Thymus (tissue), 14 donors: ENCODE results near the gene KIF20A. TPM values are rescaled to one million over a fixed set of nuclear protein-coding genes. Genes with fewer than 3 reads are reported as not detected.
"Not testable (repeated sequence)": the region's sequence is repeated elsewhere in the genome, so short reads cannot be mapped to it uniquely, and the experiment has no call there.

ENCODE experiments used
- DNase-seq, 9 donors: peaks; one replicate each; pipeline ENCODE4 v3.0.0-alpha.2; 2013; ENCODE audit warnings: low spot score in 9 of 9, low read depth in 6 of 9, missing footprints in 1 of 9
- H3K27ac ChIP-seq, 2 donors: one replicate each; pipeline ENCODE4 v1.5.1; 2013; ENCODE audit warnings: control low read depth in 1 of 2, low read depth in 1 of 2, low read length in 1 of 2, mild to moderate bottlenecking in 1 of 2, moderate library complexity in 1 of 2
- H3K27me3 ChIP-seq, 2 donors: one replicate each; pipeline ENCODE4 v1.5.1; 2013; ENCODE audit warnings: low read length in 1 of 2; ENCODE audit not compliant: control insufficient read depth in 2 of 2, insufficient read depth in 1 of 2
- H3K36me3 ChIP-seq, 2 donors: one replicate each; pipeline ENCODE4 v1.5.1; 2013; ENCODE audit warnings: low read length in 1 of 2, mild to moderate bottlenecking in 1 of 2, moderate library complexity in 1 of 2; ENCODE audit not compliant: control insufficient read depth in 2 of 2, insufficient read depth in 2 of 2
- H3K4me1 ChIP-seq, 2 donors: one replicate each; pipeline ENCODE4 v1.5.1; 2013; ENCODE audit warnings: low read length in 2 of 2; ENCODE audit not compliant: control insufficient read depth in 2 of 2, insufficient read depth in 2 of 2
- H3K4me3 ChIP-seq, 2 donors: one replicate each; pipeline ENCODE4 v1.5.1; 2013; ENCODE audit warnings: low read length in 2 of 2, control low read depth in 1 of 2, mild to moderate bottlenecking in 1 of 2
- H3K9me3 ChIP-seq, 2 donors: one replicate each; pipeline ENCODE4 v1.5.1; 2013; ENCODE audit warnings: low read length in 1 of 2, mild to moderate bottlenecking in 1 of 2; ENCODE audit not compliant: control insufficient read depth in 2 of 2, insufficient read depth in 1 of 2
- WGBS: extraction: QIAGEN DNeasy Blood & Tissue Kit; methylation state at CpG from one replicate; pipeline ENCODE4 v1.1.7; 2013; 5-methylcytosine and 5-hydroxymethylcytosine counted together
- long read RNA-seq, 10 donors: transcript quantifications; one replicate each; lab custom pipeline, GENCODE V29; 2026
- polyA plus RNA-seq: library from polyadenylated mRNA; stranded (reverse); fragments of 200-250 nt; gene quantifications from one replicate; pipeline ENCODE4 v1.2.3, GENCODE V29; 2013
- total RNA-seq: library from RNA; stranded (reverse); fragments of 120-200 nt; gene quantifications from one replicate; pipeline ENCODE4 v1.2.4, GENCODE V29; 2013
- donor health status: healthy.

The KIF20A gene
- 40.0 TPM for total RNA-seq
- polyA plus RNA-seq, result 3.7 TPM
- long read RNA-seq, donor 1, partial matches to known transcripts, result 0 of 1 reads
- long read RNA-seq, donor 1, other reads (novel, unspliced or antisense), result 0 of 1 reads
- long read RNA-seq, donor 2, result 0 reads
- long read RNA-seq, donor 3, transcript KIF20A-201 (19 exons, 3,201 nt), result major isoform, 7 of 8 reads
- long read RNA-seq, donor 3, partial matches to known transcripts, result 0 of 8 reads
- long read RNA-seq, donor 3, other reads (novel, unspliced or antisense), result 0 of 8 reads
- long read RNA-seq, donor 4, transcript KIF20A-201 (19 exons, 3,201 nt), result major isoform, 5 of 11 reads
- long read RNA-seq, donor 4, partial matches to known transcripts, result 0 of 11 reads
- long read RNA-seq, donor 4, other reads (novel, unspliced or antisense), result 6 of 11 reads
- long read RNA-seq, donor 5, transcript KIF20A-201 (19 exons, 3,201 nt), result major isoform, 8 of 124 reads
- long read RNA-seq, donor 5, partial matches to known transcripts, result 116 of 124 reads
- long read RNA-seq, donor 5, other reads (novel, unspliced or antisense), result 0 of 124 reads
- long read RNA-seq, donor 6, transcript KIF20A-201 (19 exons, 3,201 nt), result major isoform, 6 of 54 reads
- long read RNA-seq, donor 6, partial matches to known transcripts, result 48 of 54 reads
- long read RNA-seq, donor 6, other reads (novel, unspliced or antisense), result 0 of 54 reads
- long read RNA-seq, donor 7, transcript KIF20A-201 (19 exons, 3,201 nt), result major isoform, 14 of 19 reads
- long read RNA-seq, donor 7, partial matches to known transcripts, result 5 of 19 reads
- long read RNA-seq, donor 7, other reads (novel, unspliced or antisense), result 0 of 19 reads
- long read RNA-seq, donor 8, partial matches to known transcripts, result 0 of 2 reads
- long read RNA-seq, donor 8, other reads (novel, unspliced or antisense), result 0 of 2 reads
- long read RNA-seq, donor 9, partial matches to known transcripts, result 0 of 3 reads
- long read RNA-seq, donor 9, other reads (novel, unspliced or antisense), result 0 of 3 reads
- long read RNA-seq, donor 10, partial matches to known transcripts, result 37 of 46 reads
- long read RNA-seq, donor 10, other reads (novel, unspliced or antisense), result 7 of 46 reads

DNA sequence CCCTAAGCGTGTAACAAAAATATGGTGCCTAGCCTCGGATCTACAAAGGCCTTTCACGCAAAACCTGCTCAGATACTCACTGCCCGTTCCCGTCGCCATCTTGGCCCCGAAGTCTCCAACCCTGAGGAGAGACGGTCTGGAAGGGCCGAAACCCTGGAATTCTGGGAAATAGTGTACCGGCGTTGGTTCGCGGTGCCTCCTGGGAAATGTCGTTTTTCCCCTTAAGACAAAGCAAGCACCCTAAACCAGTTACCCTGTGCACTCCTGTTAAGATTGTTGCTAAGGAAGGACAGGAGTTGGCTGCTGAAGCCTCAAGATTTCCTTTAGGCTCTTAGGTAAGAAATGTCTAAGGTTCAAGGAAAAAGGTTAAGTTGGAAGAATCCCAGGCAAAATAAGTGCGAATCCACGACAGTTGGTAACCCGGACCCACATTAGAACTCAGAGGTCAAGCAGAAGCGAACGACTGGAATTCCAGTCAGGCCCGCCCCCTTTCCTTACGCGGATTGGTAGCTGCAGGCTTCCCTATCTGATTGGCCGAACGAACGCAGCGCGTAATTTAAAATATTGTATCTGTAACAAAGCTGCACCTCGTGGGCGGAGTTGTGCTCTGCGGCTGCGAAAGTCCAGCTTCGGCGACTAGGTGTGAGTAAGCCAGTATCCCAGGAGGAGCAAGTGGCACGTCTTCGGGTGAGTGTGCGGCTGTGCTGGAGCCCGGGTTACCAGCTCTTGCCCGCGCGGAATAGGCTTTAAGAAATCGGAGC is at the start of gene KIF20A, which contains the start of gene BRD8:
TSS of gene KIF20A (plus strand) at position 597 of the 761 bp plus-strand sequence. CDS start 569 bp downstream, outside the sequence.
TSS of gene BRD8 (minus strand) at position 115 of the 761 bp plus-strand sequence. CDS start at position 99, 16 bp downstream.
- no peaks in the 10 kb centered on the region for H3K9me3 ChIP-seq
- peak; percentile 86 to 97 (median 93) for DNase-seq
- H3K27ac ChIP-seq, result peak within 1 kb of the TSS; percentile 87 to 97
- H3K27me3 ChIP-seq, result no peaks in the 10 kb centered on the region
- H3K4me3 ChIP-seq, result peak within 1 kb of the TSS; percentile 69 to 75
- peaks cover 19 to 20% of the 10 kb centered on the region in 2 donors for H3K4me1 ChIP-seq
- H3K36me3 ChIP-seq, result peaks cover 28 to 58% of the 10 kb centered on the region in 2 donors
- under 1% methylated on average over 41 of the region's 41 CpGs for WGBS

DNA sequence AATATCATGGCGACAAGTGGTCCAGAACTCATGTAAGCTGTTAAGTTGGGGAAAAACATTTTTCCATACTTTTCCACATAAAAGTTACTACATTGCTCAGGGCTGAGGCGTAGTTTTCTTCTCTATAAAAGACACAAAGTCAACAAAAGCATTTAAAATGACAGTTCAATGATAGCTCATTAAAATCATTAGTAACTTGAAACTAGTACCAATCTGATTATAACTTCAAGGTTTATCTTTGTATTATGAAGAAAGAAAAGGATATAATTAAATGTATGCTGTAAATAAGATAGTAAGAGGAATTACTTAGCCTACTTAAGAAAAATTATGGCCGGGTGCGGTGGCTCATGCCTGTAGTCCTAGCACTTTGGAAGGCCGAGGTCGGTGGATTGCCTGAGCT is 49.6 kb upstream of the KIF20A start:
- Histone ChIP-seq H3K27ac (no peak overlapping the region), H3K4me3 (no peak overlapping the region), H3K36me3 (no peaks in the 10 kb centered on the region), H3K9me3 (no peaks in the 10 kb centered on the region), H3K4me1 (no peaks in the 10 kb centered on the region), H3K27me3 (peaks cover 0 to 2% of the 10 kb centered on the region in 2 donors)
- DNase-seq, result no peak
- WGBS, result 97% methylated on average over 6 of the region's 6 CpGs

DNA sequence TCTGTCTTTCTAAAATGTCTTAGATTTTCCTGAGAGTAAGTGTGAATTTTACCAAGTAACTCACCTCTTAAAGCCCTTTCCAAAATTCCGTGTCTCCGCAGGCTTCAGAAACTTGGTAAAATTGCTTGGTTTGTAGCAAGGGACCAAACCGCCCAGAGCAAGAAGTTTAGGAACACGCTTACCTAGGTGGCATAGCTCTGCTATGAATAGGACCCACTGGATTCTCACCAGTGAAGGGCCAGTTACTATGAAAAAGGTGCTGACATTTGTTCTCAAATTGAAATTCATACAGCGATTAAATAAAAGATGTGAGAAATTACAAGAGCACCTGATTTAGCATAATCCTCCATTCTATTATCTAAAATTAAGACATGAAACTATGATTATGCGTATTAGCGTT is 46.4 kb upstream of the KIF20A start:
- no peak overlapping the region for H3K4me3 ChIP-seq
- H3K4me1 ChIP-seq, result no peaks in the 10 kb centered on the region
- H3K27me3 ChIP-seq, result peaks cover 0 to 4% of the 10 kb centered on the region in 2 donors
- 95% methylated on average over 7 of the region's 7 CpGs for WGBS
- DNase-seq, result no peak
- no peak overlapping the region for H3K27ac ChIP-seq
- H3K9me3 ChIP-seq, result no peaks in the 10 kb centered on the region
- H3K36me3 ChIP-seq, result no peaks in the 10 kb centered on the region

DNA sequence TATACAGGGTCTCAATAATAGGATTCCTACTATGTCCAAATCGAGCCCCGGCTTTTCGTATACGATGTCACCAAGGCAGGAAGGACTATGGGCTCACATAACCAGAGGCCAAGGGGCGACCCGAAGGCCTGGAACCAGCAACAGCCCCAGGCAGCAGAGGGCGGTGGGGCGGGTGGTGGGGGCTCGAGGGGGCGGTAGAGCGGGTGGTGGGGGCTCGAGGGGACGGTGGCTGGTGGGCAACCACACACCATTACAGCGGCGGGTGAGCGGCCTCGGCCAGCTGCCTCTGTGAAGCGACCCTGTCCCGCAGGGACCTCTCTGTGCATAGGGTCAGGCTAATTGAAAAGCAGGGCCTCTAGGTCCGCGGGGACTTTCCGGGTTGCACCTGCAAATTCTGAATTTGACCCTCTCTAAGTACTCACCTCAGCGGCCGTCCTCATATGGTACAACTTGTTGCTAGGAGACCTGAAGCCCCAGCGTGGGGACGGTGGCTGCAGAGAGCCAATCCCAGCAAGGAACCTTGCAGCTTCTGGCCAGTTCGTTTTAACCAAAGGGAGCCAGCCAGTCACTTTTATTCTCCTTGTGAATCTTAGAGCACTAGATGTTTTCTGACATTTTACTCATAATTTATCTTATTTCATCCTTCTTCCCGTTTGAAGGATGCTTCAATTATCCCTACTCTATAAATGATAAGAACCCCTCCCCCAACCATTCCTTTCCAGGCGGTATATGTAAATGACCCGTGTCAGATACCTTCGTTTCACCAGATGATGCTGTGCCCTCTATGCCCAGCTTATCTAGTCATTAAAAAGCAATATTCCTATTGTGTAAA is 39.7 kb upstream of the KIF20A start, which contains the start of gene NME5:
TSS of gene NME5 (minus strand) at position 480 of the 832 bp plus-strand sequence. CDS start 648 bp downstream, outside the sequence.
- H3K36me3 ChIP-seq, result no peaks in the 10 kb centered on the region
- H3K27ac ChIP-seq, result no peak within 1 kb of the TSS
- H3K4me1 ChIP-seq, result peaks cover 0 to 2% of the 10 kb centered on the region in 2 donors
- peak within 1 kb of the TSS in 1 of 2 donors; percentile 24 for H3K4me3 ChIP-seq
- peaks cover 8 to 31% of the 10 kb centered on the region in 2 donors for H3K27me3 ChIP-seq
- peak in 1 of 9 donors; percentile 8 for DNase-seq
- 12% methylated on average over 31 of the region's 31 CpGs for WGBS
- H3K9me3 ChIP-seq, result no peaks in the 10 kb centered on the region

DNA sequence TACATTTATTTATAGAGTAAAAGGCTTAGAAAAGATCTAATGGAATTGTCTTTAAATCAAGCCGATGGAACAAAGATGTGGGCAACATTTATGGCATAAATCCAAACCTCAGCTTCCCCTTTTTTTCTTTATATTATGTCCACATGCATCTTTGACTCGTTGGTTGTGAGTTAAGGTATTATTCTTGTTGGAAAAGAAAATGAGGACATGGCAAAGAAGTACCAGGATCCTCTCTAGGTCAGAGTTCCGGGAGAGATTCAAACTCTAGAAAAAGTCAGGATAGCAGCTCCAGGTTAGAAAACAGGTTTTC is 39.2 kb upstream of the KIF20A start:
- H3K27me3 ChIP-seq, result peaks cover 8 to 31% of the 10 kb centered on the region in 2 donors
- no peaks in the 10 kb centered on the region for H3K9me3 ChIP-seq
- H3K4me1 ChIP-seq, result peaks cover 0 to 2% of the 10 kb centered on the region in 2 donors
- H3K4me3 ChIP-seq, result no peak overlapping the region
- no peaks in the 10 kb centered on the region for H3K36me3 ChIP-seq
- no peak for DNase-seq
- WGBS, result 34% methylated on average over 3 of the region's 3 CpGs
- H3K27ac ChIP-seq, result no peak overlapping the region

DNA sequence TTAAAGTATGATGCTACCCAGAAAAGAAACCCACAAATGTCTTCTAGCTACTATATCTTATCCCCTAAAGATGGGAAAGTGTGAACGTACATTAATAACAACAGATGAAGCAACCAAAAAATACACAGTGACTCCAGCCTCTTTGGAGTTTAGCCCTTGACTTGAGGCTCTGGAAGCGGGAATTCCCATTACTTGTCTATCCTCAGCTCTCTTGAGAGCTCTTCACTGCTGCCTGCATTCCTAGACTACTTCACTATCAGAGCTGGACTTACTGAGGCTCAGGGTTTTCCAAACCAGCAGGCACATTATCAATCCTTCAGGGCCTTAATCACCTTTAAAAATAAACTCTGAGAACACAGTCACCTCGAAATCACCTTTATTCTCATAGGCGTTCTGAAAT is 38.6 kb upstream of the KIF20A start:
- DNase-seq, result no peak
- Histone ChIP-seq H3K27ac (no peak overlapping the region), H3K27me3 (peaks cover 8 to 31% of the 10 kb centered on the region in 2 donors), H3K4me1 (peaks cover 0 to 2% of the 10 kb centered on the region in 2 donors), H3K36me3 (no peaks in the 10 kb centered on the region), H3K9me3 (no peaks in the 10 kb centered on the region), H3K4me3 (no peak overlapping the region)
- 93% methylated on average over 4 of the region's 4 CpGs for WGBS

DNA sequence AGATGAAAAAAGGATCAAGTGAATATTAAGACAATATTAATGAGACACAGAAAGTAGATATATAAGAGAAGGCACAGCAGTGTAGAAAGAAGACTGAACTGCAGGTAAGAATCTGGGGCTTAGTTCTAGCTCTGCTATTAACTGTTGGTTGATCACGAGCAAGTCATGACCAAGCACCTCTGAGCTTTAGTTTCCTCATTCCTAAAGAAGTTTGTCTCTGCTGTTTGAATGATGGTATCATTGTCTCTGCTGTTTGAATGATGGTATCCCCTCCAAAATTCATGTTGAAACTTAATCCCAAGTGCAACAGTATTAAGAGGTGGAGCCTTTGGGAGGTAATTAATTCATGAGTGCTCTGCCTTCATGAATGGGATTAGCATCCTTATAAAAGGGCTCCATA is 37.2 kb upstream of the KIF20A start:
- H3K27ac ChIP-seq, result no peak overlapping the region
- DNase-seq, result no peak
- no peaks in the 10 kb centered on the region for H3K36me3 ChIP-seq
- WGBS, result 92% methylated on average over 1 of the region's 1 CpG
- peaks cover 0 to 2% of the 10 kb centered on the region in 2 donors for H3K4me1 ChIP-seq
- no peaks in the 10 kb centered on the region for H3K9me3 ChIP-seq
- no peak overlapping the region for H3K4me3 ChIP-seq
- H3K27me3 ChIP-seq, result peaks cover 8 to 31% of the 10 kb centered on the region in 2 donors

DNA sequence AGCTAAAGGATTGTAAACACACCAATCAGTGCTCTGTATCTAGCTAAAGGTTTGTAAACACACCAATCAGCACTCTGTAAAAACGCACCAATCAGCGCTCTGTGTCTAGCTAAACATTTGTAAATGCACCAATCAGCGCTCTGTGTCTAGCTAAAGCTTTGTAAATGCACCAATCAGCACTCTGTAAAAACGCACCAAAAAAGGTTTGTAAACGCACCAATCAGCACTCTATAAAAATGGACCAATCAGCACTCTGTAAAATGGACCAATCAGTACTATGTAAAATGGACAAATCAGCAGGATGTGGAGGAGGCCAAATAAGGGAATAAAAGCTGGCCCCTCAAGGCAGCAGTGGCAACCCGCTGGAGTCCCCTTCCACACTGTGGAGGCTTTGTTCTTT is 35.3 kb upstream of the KIF20A start:
- H3K36me3 ChIP-seq, H3K9me3 ChIP-seq, H3K4me3 ChIP-seq, H3K27ac ChIP-seq, H3K4me1 ChIP-seq, DNase-seq: not testable (repeated sequence)
- H3K27me3 ChIP-seq, result peaks cover 8 to 20% of the 10 kb centered on the region in 2 donors
- 95% methylated on average over 6 of the region's 6 CpGs for WGBS
